Measurements from ENCODE around the gene TSPEAR. TPM values are rescaled to one million over a fixed set of nuclear protein-coding genes. Genes with fewer than 3 reads are reported as not detected.

TSPEAR gene
- total RNA-seq, 4 donors from 2014 or later, result 0.18 to 0.69 (median 0.51) TPM; not detected in 1

GRCh38 chr21:44502171-44502958, 209.0 kb downstream of the TSPEAR start:
- Histone ChIP-seq H3K27ac (no peak overlapping the region), H3K27me3 (no peaks in the 10 kb centered on the region), H3K9me3 (no peaks in the 10 kb centered on the region), H3K4me3 (no peak overlapping the region), H3K4me1 (no peaks in the 10 kb centered on the region), H3K36me3 (no peaks in the 10 kb centered on the region)
- DNase-seq, result no peak
- TF ChIP-seq CTCF (IDR thresholded peaks at IDR 0.05) (no peak), POLR2A (IDR thresholded peaks at IDR 0.05) (no peak)
- intact Hi-C loops (cut with DNase I; ENCODE audit: low total_unique reads), result no loop called here

- DNase-seq, result no peak
- Histone ChIP-seq H3K9me3 (no peaks in the 10 kb centered on the region), H3K4me1 (no peaks in the 10 kb centered on the region), H3K27me3 (no peaks in the 10 kb centered on the region), H3K36me3 (no peaks in the 10 kb centered on the region), H3K27ac (no peak overlapping the region), H3K4me3 (no peak overlapping the region)
- TF ChIP-seq POLR2A (IDR thresholded peaks at IDR 0.05) (no peak), CTCF (IDR thresholded peaks at IDR 0.05) (no peak)
- intact Hi-C loops (cut with DNase I; ENCODE audit: low total_unique reads), result no loop called here
Observed at GRCh38 chr21:44500111-44500510, 211.3 kb downstream of the TSPEAR start.

- H3K4me3 ChIP-seq, result no peak overlapping the region
Observed at GRCh38 chr21:44499631-44500030, 211.7 kb downstream of the TSPEAR start.

GRCh38 chr21:44499211-44499560, 212.2 kb downstream of the TSPEAR start:
- Histone ChIP-seq H3K9me3 (no peaks in the 10 kb centered on the region), H3K36me3 (no peaks in the 10 kb centered on the region), H3K4me1 (no peaks in the 10 kb centered on the region), H3K27ac (no peak overlapping the region), H3K4me3 (no peak overlapping the region), H3K27me3 (no peaks in the 10 kb centered on the region)
- intact Hi-C loops (cut with DNase I; ENCODE audit: low total_unique reads), result no loop called here
- TF ChIP-seq POLR2A (IDR thresholded peaks at IDR 0.05), result no peak
- no peak for TF ChIP-seq CTCF (IDR thresholded peaks at IDR 0.05)
- no peak for DNase-seq

More at GRCh38 chr21:44499631-44500030, 211.7 kb downstream of the TSPEAR start:
- DNase-seq, result no peak
- intact Hi-C loops (cut with DNase I; ENCODE audit: low total_unique reads), result no loop called here
- Histone ChIP-seq H3K36me3 (no peaks in the 10 kb centered on the region), H3K27ac (no peak overlapping the region), H3K4me1 (no peaks in the 10 kb centered on the region), H3K27me3 (no peaks in the 10 kb centered on the region), H3K9me3 (no peaks in the 10 kb centered on the region)
- TF ChIP-seq CTCF (IDR thresholded peaks at IDR 0.05) (no peak), POLR2A (IDR thresholded peaks at IDR 0.05) (no peak)

GRCh38 chr21:44498280-44499210, 212.8 kb downstream of the TSPEAR start:
- no peaks in the 10 kb centered on the region for H3K4me1 ChIP-seq
- no peak for TF ChIP-seq POLR2A (IDR thresholded peaks at IDR 0.05)
- no peak for TF ChIP-seq CTCF (IDR thresholded peaks at IDR 0.05)
- no peak for DNase-seq
- no peak overlapping the region for H3K27ac ChIP-seq
- intact Hi-C loops (cut with DNase I; ENCODE audit: low total_unique reads), result no loop called here
- H3K27me3 ChIP-seq, result no peaks in the 10 kb centered on the region
- no peak overlapping the region for H3K4me3 ChIP-seq
- no peaks in the 10 kb centered on the region for H3K9me3 ChIP-seq
- H3K36me3 ChIP-seq, result no peaks in the 10 kb centered on the region
